K562 (cell line): ENCODE results near the gene OR2V1. TPM values are rescaled to one million over a fixed set of nuclear protein-coding genes. Genes with fewer than 3 reads are reported as not detected.

Experiments
- ARID1B ChIP-seq: fragments of 450-650 bp; IDR thresholded peaks from 2 replicates; pipeline ENCODE4 v1.6.1; 2016; ENCODE audit warnings: antibody characterized with exemption, mild to moderate bottlenecking, inconsistent platforms
- CCAR2 ChIP-seq: fragments of 200-400 bp; formaldehyde crosslinking; IDR thresholded peaks from 2 replicates; pipeline ENCODE4 v1.6.1; 2017; ENCODE audit warnings: mild to moderate bottlenecking, low read depth, low read length
- CHAMP1 ChIP-seq: fragments of 450-650 bp; IDR thresholded peaks from 2 replicates; pipeline ENCODE4 v1.6.1; 2016; ENCODE audit warnings: mild to moderate bottlenecking
- ELK3 ChIP-seq: fragments of 450-650 bp; formaldehyde crosslinking; IDR thresholded peaks from 2 replicates; pipeline ENCODE4 v1.4.0; 2020; ENCODE audit warnings: mild to moderate bottlenecking
- FOXO4 ChIP-seq: fragments of 450-650 bp; formaldehyde crosslinking; IDR thresholded peaks from 2 replicates; pipeline ENCODE4 v1.4.0; 2020; ENCODE audit warnings: mild to moderate bottlenecking, moderate library complexity
- MEF2D ChIP-seq: conservative IDR thresholded peaks from 2 replicates; pipeline ENCODE4 v1.6.1; 2016; ENCODE audit warnings: low read depth, missing genetic modification characterization, missing compliant biosample characterization
- PHF8 ChIP-seq: fragments of 200-600 bp; sonication (generic); IDR thresholded peaks from 2 replicates; pipeline ENCODE4 v1.6.1; 2012; ENCODE audit warnings: mixed run types, mild to moderate bottlenecking, inconsistent platforms, low read length, moderate library complexity, borderline replicate concordance
- U2AF2 ChIP-seq: fragments of 200-400 bp; formaldehyde crosslinking; optimal IDR thresholded peaks from 2 replicates; pipeline ENCODE3; 2017; ENCODE audit warnings: low read depth, mild to moderate bottlenecking, low read length
- YY1 ChIP-seq, 3 experiments: IDR thresholded peaks; 2 replicates each; pipeline ENCODE4 v1.6.1; 2011; ENCODE audit warnings: low read length in 2 of 3, mild to moderate bottlenecking in 2 of 3, moderate library complexity in 2 of 3, borderline replicate concordance in 1 of 3, control low read depth in 1 of 3, low read depth in 1 of 3; ENCODE audit not compliant: insufficient read depth in 3 of 3, insufficient replicate concordance in 2 of 3, control insufficient read depth in 1 of 3, insufficient read length in 1 of 3; ENCODE audit errors: extremely low read depth in 1 of 3
- ZBTB12 ChIP-seq: fragments of 250-450 bp; sonication (Bioruptor Pico); IDR thresholded peaks from 2 replicates; pipeline ENCODE4 v1.4.0; 2020
- ZNF165 ChIP-seq: fragments of 250-450 bp; sonication (Bioruptor Pico); IDR thresholded peaks from 2 replicates; pipeline ENCODE4 v1.4.0; 2020; ENCODE audit warnings: borderline replicate concordance
- ZNF197 ChIP-seq: fragments of 200-800 bp; sonication (Bioruptor generic); IDR thresholded peaks from 2 replicates; pipeline ENCODE4 v1.6.1; 2016; ENCODE audit warnings: low read depth, missing genetic modification characterization, missing compliant biosample characterization
- ZNF232 ChIP-seq: sonication (generic); formaldehyde crosslinking; IDR thresholded peaks from 2 replicates; pipeline ENCODE4 v1.8.0; 2022; ENCODE audit warnings: mild to moderate bottlenecking, missing genetic modification reagents
- ZNF609 ChIP-seq: sonication (generic); formaldehyde crosslinking; IDR thresholded peaks from 2 replicates; pipeline ENCODE4 v1.8.1; 2023; ENCODE audit warnings: missing genetic modification reagents, mild to moderate bottlenecking, borderline replicate concordance
- polyA plus RNA-seq, 8 experiments: library from polyadenylated mRNA; depleted of rRNA in 4 of 8; stranded (reverse) in 5 of 8; unstranded in 3 of 8; fragments of >200 nt; fragmentation: Nextera tagmentation in 2 of 8; fragmentation: Illumina TruSeq in 1 of 8; extraction: Ambion mirVana in 2 of 8; extraction: Trizol in 1 of 8; gene quantifications; 2 replicates each; pipeline versions ENCODE4 v1.2.1 to v1.2.3, GENCODE V29; 2011 to 2014; ENCODE audit warnings: inconsistent platforms in 1 of 8, missing spikeins in 1 of 8
- total RNA-seq, 7 experiments: library from RNA; depleted of rRNA in 6 of 7; stranded (reverse); fragments of >200 nt in 6 of 7; fragmentation: Illumina TruSeq in 2 of 7; extraction: Trizol in 2 of 7; gene quantifications; 2 replicates each; pipeline versions ENCODE4 v1.2.1 to v1.2.3, GENCODE V29; 2011 to 2021; ENCODE audit warnings: low replicate concordance in 1 of 7

OR2V1 gene
- total and polyA plus RNA-seq, 9 of the 15 experiments (the other 6 are each of a cell fraction or from before 2014, with no cell fraction given) = 0.04 to 0.28 (median 0.15) TPM; not detected in 5

- TF ChIP-seq ZNF165 (CRISPR knock-in tag) = no peak
- no peak for TF ChIP-seq ZNF197 (CRISPR knock-in tag)
- no peak for TF ChIP-seq FOXO4 (CRISPR knock-in tag)
- TF ChIP-seq ZNF609 = no peak
- no peak for TF ChIP-seq CCAR2
- TF ChIP-seq ELK3 (CRISPR knock-in tag) = no peak
- peak; percentile 78 for TF ChIP-seq ARID1B
- peak; percentile 33; the same call in 1 of the 2 replicates for TF ChIP-seq CHAMP1
- no peak for TF ChIP-seq PHF8
- no peak for TF ChIP-seq U2AF2
- TF ChIP-seq MEF2D (tag) = no peak
- no peak for TF ChIP-seq ZBTB12
- no peak for TF ChIP-seq YY1 (IDR thresholded peaks at IDR 0.05; ENCODE audit: borderline replicate concordance in 1 of 3, control insufficient read depth in 1 of 3, extremely low read depth in 1 of 3, insufficient read depth in 3 of 3, insufficient read length in 1 of 3, insufficient replicate concordance in 2 of 3, low read depth in 1 of 3, low read length in 2 of 3)
- no peak for TF ChIP-seq ZNF232 (CRISPR knock-in tag)
Observed at GRCh38 chr5:181133610-181134231, 2.8 kb upstream of the OR2V1 start (continued).
